ENCODE measurements around the gene DSCAML1.

The DSCAML1 gene

DNA sequence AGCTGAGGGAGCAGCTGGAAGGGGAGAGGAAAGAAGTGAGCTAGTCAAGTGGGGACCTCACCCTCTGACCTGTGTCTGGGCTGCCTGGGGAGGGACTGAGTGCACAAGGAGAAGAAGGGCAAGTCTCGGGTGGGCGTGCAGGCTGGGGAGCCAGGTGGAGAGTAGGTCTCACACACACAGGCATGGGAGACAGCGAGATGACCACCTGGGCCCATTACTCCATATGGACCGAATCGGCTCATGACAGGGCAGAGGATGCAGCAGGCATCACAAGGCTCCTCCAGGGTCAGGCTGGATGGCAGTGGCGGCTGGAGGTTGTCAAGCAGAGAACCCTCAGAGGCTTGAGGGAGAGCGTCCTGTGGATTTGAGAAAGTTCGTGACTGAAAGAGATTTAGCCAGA, 405.8 kb downstream of the DSCAML1 start:
- DNase-seq = no peak

DNA sequence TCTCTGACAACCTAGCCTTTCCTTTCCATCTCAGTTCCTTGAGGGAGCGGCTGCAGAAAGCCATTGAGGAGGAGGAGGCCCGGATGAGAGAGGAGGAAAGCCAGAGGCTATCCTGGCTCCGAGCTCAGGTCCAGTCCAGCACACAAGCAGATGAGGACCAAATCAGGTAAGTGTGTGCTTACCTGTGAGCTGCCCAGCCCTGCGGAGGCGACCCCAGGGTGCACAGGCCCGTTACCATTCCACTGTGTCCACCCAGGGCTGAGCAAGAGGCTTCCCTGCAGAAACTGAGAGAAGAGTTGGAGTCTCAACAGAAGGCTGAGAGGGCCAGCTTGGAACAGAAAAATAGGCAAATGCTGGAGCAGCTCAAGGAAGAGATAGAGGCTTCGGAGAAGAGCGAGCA, 406.3 kb downstream of the DSCAML1 start:
- DNase-seq = no peak

- DNase-seq = no peak
These were observed 408.8 kb downstream of the DSCAML1 start for GRCh38 chr11:117387992-117388755.

- no peak for DNase-seq
These were observed 411.1 kb downstream of the DSCAML1 start for GRCh38 chr11:117385906-117386305.

GRCh38 chr11:117385471-117385870, 411.5 kb downstream of the DSCAML1 start:
- no peak for DNase-seq

DNA sequence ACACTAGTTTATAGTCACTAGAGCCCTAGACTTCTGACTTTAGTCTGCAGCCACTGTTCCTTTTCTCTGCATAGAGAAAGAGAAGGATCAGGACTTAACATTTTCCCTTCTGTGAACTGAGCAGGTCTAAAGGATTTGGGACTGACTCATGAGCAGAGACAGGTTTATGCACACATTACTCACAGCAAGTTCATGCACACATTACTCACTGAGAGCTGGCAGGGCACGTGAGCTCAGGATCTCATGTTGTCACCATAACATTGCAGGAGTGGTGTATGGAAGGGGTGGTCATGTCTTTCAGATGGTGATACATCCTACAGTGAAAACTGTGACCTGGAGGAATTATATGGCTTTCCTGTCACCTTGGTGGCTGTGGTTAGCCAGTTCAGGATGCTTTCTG, 413.0 kb downstream of the DSCAML1 start:
- no peak for DNase-seq

GRCh38 chr11:117382746-117383145, 414.3 kb downstream of the DSCAML1 start:
- DNase-seq = no peak

- DNase-seq = no peak
These were observed 415.3 kb downstream of the DSCAML1 start for GRCh38 chr11:117381481-117382387.

DNA sequence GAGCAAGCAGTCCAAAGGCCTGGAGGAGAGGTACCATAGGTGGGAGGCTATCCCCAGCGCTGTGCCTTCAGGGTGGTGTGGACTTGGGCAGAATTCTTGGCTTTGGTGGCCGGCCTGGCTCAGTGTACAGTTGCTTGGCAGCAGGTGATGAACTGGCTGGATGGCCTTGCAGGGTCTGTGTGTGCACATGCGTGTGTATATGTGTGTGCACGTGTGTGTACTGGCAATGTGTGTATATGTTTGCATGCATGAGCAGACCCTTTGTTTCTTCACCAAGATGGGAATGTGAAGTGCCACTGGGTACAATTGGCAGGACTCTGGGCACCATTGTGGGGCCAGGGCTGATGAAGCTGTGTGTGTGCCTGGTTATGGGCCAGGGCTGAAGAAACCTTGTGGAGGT, 416.3 kb downstream of the DSCAML1 start:
- DNase-seq = no peak

- DNase-seq = no peak
These were observed 417.8 kb downstream of the DSCAML1 start for GRCh38 chr11:117378976-117379865.
